Measurements from ENCODE around the gene DIDO1.
"Not testable (repeated sequence)": the region's sequence is repeated elsewhere in the genome, so short reads cannot be mapped to it uniquely, and the experiment has no call there.

Gene DIDO1

DNA sequence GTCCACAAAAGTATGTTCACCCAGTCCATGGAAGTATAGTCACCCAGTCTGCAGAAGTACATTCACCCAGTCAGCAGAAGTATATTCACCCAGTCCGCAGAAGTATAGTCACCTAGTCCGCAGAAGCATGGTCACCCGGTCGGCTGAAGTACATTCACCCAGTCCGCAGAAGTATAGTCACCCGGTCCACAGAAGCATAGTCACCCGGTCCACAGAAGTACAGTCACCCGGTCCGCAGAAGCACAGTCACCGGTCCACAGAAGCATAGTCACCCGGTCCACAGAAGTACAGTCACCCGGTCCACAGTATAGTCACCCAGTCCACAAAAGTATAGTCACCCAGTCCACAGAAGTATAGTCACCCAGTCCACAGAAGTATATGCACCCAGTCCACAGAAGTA is 73.5 kb downstream of the DIDO1 start:
- Histone ChIP-seq H3K4me1 (ENCODE audit: insufficient read depth, low read length) (no peaks in the 10 kb centered on the region), H3K4me3 (ENCODE audit: low read length) (no peak overlapping the region), H3K9me3 (ENCODE audit: low read length) (no peaks in the 10 kb centered on the region), H2AFZ (ENCODE audit: low read depth, low read length) (no peak overlapping the region), H3K36me3 (ENCODE audit: insufficient read depth, low read length) (peaks cover 51% of the 10 kb centered on the region), H3K27me3 (ENCODE audit: insufficient read depth, low read length) (no peaks in the 10 kb centered on the region)

GRCh38 chr20:62852196-62852595 is 74.1 kb downstream of the DIDO1 start:
- Histone ChIP-seq H3K36me3 (ENCODE audit: insufficient read depth, low read length) (peaks cover 51% of the 10 kb centered on the region), H3K9me3 (ENCODE audit: low read length) (no peaks in the 10 kb centered on the region), H3K4me3 (ENCODE audit: low read length) (no peak overlapping the region)

DNA sequence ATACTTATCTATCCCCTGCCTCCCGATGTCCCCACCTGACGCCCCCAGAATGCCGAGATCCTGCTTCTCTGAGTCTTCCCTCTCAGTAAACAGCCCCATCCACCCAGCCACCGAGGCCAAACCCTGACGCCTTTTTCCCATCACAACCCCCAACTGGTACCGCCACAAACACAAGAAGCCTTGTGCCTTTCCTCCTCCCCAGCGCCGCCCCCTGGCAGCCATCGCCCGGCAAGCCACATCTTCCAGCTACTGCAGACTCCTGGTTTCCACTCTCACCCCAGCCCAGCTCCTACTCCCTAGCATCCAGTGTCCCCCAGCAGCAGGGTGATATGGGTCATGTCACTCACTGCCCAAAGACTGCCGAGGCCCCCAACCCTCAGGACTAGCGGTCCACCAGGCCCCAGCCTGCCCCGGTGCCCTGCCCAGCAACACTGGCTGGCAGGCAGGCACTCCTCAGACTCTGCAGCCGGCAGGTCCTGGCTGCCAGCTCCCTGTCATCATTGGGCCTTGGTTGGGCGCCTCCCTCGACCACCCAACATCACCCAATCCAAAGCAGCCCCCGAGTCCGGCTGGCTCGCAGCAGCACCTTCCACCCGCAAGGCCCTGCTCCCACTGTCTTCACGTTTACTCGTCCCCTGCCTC is 75.9 kb downstream of the DIDO1 start:
- Histone ChIP-seq H3K27me3 (ENCODE audit: insufficient read depth, low read length) (no peaks in the 10 kb centered on the region), H3K36me3 (ENCODE audit: insufficient read depth, low read length) (peaks cover 49% of the 10 kb centered on the region), H3K4me3 (ENCODE audit: low read length) (no peak overlapping the region), H3K9me3 (ENCODE audit: low read length) (peaks cover 2% of the 10 kb centered on the region), H2AFZ (ENCODE audit: low read depth, low read length) (no peak overlapping the region), H3K4me1 (ENCODE audit: insufficient read depth, low read length) (no peaks in the 10 kb centered on the region)

More at GRCh38 chr20:62852196-62852595, 74.1 kb downstream of the DIDO1 start:
- no peak overlapping the region for H2AFZ ChIP-seq (ENCODE audit: low read depth, low read length)
- H3K4me1 ChIP-seq (ENCODE audit: insufficient read depth, low read length) = no peaks in the 10 kb centered on the region
- no peaks in the 10 kb centered on the region for H3K27me3 ChIP-seq (ENCODE audit: insufficient read depth, low read length)

DNA sequence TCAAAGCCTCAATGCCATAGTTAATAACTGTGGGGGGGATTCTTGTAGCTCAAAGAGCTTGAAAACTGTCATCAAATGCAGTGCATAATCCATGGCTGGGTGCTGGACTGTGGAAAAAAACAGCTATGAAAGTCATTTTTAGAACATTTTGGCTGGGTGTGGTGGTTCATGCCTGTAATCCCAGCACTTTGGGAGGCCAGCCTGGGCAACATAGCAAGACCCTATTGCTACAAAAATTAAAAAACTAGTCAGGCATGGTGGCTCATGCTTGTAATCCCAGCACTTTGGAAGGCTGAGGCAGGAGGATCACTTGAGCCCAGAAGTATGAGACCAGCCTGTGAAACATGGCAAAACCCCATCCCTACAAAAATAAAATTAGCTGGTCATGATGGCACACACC is 76.9 kb downstream of the DIDO1 start:
- H3K4me3 ChIP-seq (ENCODE audit: low read length) = no peak overlapping the region
- no peaks in the 10 kb centered on the region for H3K27me3 ChIP-seq (ENCODE audit: insufficient read depth, low read length)
- peaks cover 3% of the 10 kb centered on the region for H3K9me3 ChIP-seq (ENCODE audit: low read length)
- H2AFZ ChIP-seq (ENCODE audit: low read depth, low read length) = no peak overlapping the region
- H3K4me1 ChIP-seq (ENCODE audit: insufficient read depth, low read length) = no peaks in the 10 kb centered on the region
- H3K36me3 ChIP-seq (ENCODE audit: insufficient read depth, low read length) = peaks cover 41% of the 10 kb centered on the region

GRCh38 chr20:62848917-62849316 is 77.4 kb downstream of the DIDO1 start:
- not testable (repeated sequence) for H3K4me3 ChIP-seq (ENCODE audit: low read length); H3K9me3 ChIP-seq (ENCODE audit: low read length); H3K27me3 ChIP-seq (ENCODE audit: insufficient read depth, low read length); H2AFZ ChIP-seq (ENCODE audit: low read depth, low read length); H3K4me1 ChIP-seq (ENCODE audit: insufficient read depth, low read length)
- peaks cover 36% of the 10 kb centered on the region for H3K36me3 ChIP-seq (ENCODE audit: insufficient read depth, low read length)

GRCh38 chr20:62846166-62846890 is 80.0 kb downstream of the DIDO1 start:
- Histone ChIP-seq H2AFZ (ENCODE audit: low read depth, low read length) (no peak overlapping the region), H3K4me1 (ENCODE audit: insufficient read depth, low read length) (no peaks in the 10 kb centered on the region), H3K4me3 (ENCODE audit: low read length) (no peak overlapping the region), H3K36me3 (ENCODE audit: insufficient read depth, low read length) (peaks cover 18% of the 10 kb centered on the region), H3K27me3 (ENCODE audit: insufficient read depth, low read length) (no peaks in the 10 kb centered on the region), H3K9me3 (ENCODE audit: low read length) (peaks cover 3% of the 10 kb centered on the region)

- H3K9me3 ChIP-seq (ENCODE audit: low read length) = peaks cover 3% of the 10 kb centered on the region
- H2AFZ ChIP-seq (ENCODE audit: low read depth, low read length) = no peak overlapping the region
- H3K4me1 ChIP-seq (ENCODE audit: insufficient read depth, low read length) = no peaks in the 10 kb centered on the region
- no peak overlapping the region for H3K4me3 ChIP-seq (ENCODE audit: low read length)
- H3K36me3 ChIP-seq (ENCODE audit: insufficient read depth, low read length) = peaks cover 15% of the 10 kb centered on the region
- H3K27me3 ChIP-seq (ENCODE audit: insufficient read depth, low read length) = no peaks in the 10 kb centered on the region
These were observed 80.7 kb downstream of the DIDO1 start for GRCh38 chr20:62845416-62846160.

- no peaks in the 10 kb centered on the region for H3K4me1 ChIP-seq (ENCODE audit: insufficient read depth, low read length)
- H2AFZ ChIP-seq (ENCODE audit: low read depth, low read length) = no peak overlapping the region
- H3K4me3 ChIP-seq (ENCODE audit: low read length) = no peak overlapping the region
- H3K27me3 ChIP-seq (ENCODE audit: insufficient read depth, low read length) = no peaks in the 10 kb centered on the region
- peaks cover 3% of the 10 kb centered on the region for H3K9me3 ChIP-seq (ENCODE audit: low read length)
- H3K36me3 ChIP-seq (ENCODE audit: insufficient read depth, low read length) = peaks cover 10% of the 10 kb centered on the region
These were observed 82.1 kb downstream of the DIDO1 start for GRCh38 chr20:62844182-62844581.

GRCh38 chr20:62843656-62844055 is 82.6 kb downstream of the DIDO1 start:
- H3K4me1 ChIP-seq (ENCODE audit: insufficient read depth, low read length) = no peaks in the 10 kb centered on the region
- no peak overlapping the region for H2AFZ ChIP-seq (ENCODE audit: low read depth, low read length)
- peaks cover 7% of the 10 kb centered on the region for H3K36me3 ChIP-seq (ENCODE audit: insufficient read depth, low read length)
- H3K9me3 ChIP-seq (ENCODE audit: low read length) = peaks cover 3% of the 10 kb centered on the region
- H3K4me3 ChIP-seq (ENCODE audit: low read length) = no peak overlapping the region
- H3K27me3 ChIP-seq (ENCODE audit: insufficient read depth, low read length) = no peaks in the 10 kb centered on the region

- Histone ChIP-seq H3K9me3 (ENCODE audit: low read length) (peaks cover 3% of the 10 kb centered on the region), H3K4me1 (ENCODE audit: insufficient read depth, low read length) (no peaks in the 10 kb centered on the region), H3K4me3 (ENCODE audit: low read length) (no peak overlapping the region), H2AFZ (ENCODE audit: low read depth, low read length) (no peak overlapping the region), H3K36me3 (ENCODE audit: insufficient read depth, low read length) (peaks cover 5% of the 10 kb centered on the region), H3K27me3 (ENCODE audit: insufficient read depth, low read length) (no peaks in the 10 kb centered on the region)
These were observed 84.5 kb downstream of the DIDO1 start for GRCh38 chr20:62841705-62842212.

GRCh38 chr20:62840244-62841197 is 85.8 kb downstream of the DIDO1 start:
- Histone ChIP-seq H3K9me3 (ENCODE audit: low read length) (peaks cover 2% of the 10 kb centered on the region), H3K4me1 (ENCODE audit: insufficient read depth, low read length) (no peaks in the 10 kb centered on the region), H3K4me3 (ENCODE audit: low read length) (no peak overlapping the region)

GRCh38 chr20:62839816-62840215 is 86.5 kb downstream of the DIDO1 start:
- no peak overlapping the region for H2AFZ ChIP-seq (ENCODE audit: low read depth, low read length)
- H3K36me3 ChIP-seq (ENCODE audit: insufficient read depth, low read length) = no peaks in the 10 kb centered on the region
- no peaks in the 10 kb centered on the region for H3K27me3 ChIP-seq (ENCODE audit: insufficient read depth, low read length)
- H3K4me3 ChIP-seq (ENCODE audit: low read length) = no peak overlapping the region
- no peaks in the 10 kb centered on the region for H3K9me3 ChIP-seq (ENCODE audit: low read length)
- H3K4me1 ChIP-seq (ENCODE audit: insufficient read depth, low read length) = no peaks in the 10 kb centered on the region

More at GRCh38 chr20:62840244-62841197, 85.8 kb downstream of the DIDO1 start:
- Histone ChIP-seq H2AFZ (ENCODE audit: low read depth, low read length) (no peak overlapping the region), H3K27me3 (ENCODE audit: insufficient read depth, low read length) (no peaks in the 10 kb centered on the region), H3K36me3 (ENCODE audit: insufficient read depth, low read length) (peaks cover under 1% of the 10 kb centered on the region)

All from neuron (in vitro differentiated cells).